GM12864 (cell line): ENCODE results near the gene HELZ2.
"Not testable (repeated sequence)": the region's sequence is repeated elsewhere in the genome, so short reads cannot be mapped to it uniquely, and the experiment has no call there.

ENCODE experiments used
- DNase-seq: peaks from one replicate; pipeline ENCODE4 v3.0.0-alpha.2; 2011; ENCODE audit warnings: low read depth
- H3K4me3 ChIP-seq: 2 replicates; pipeline ENCODE4 v1.5.1; 2011; ENCODE audit warnings: mild to moderate bottlenecking, low read depth, low read length, control low read depth
- CTCF ChIP-seq: IDR thresholded peaks from 2 replicates; pipeline ENCODE4 v1.5.1; 2011; ENCODE audit warnings: low read depth, mild to moderate bottlenecking, moderate library complexity, low read length, control low read depth, inconsistent platforms; ENCODE audit errors: missing control alignments

HELZ2 gene

GRCh38 chr20:63610581-63611435, 36.8 kb upstream of the HELZ2 start:
- no peak for TF ChIP-seq CTCF
- H3K4me3 ChIP-seq, result no peak overlapping the region
- no peak for DNase-seq

GRCh38 chr20:63606686-63607085, 32.6 kb upstream of the HELZ2 start:
- H3K4me3 ChIP-seq, result no peak overlapping the region
- TF ChIP-seq CTCF, result no peak
- DNase-seq, result no peak

- TF ChIP-seq CTCF, result no peak
- DNase-seq, result no peak
- no peak overlapping the region for H3K4me3 ChIP-seq
Measured at GRCh38 chr20:63602321-63602720, 28.3 kb upstream of the HELZ2 start.

- not testable (repeated sequence) for H3K4me3 ChIP-seq, DNase-seq
Measured at GRCh38 chr20:63601679-63602078, 27.6 kb upstream of the HELZ2 start.

GRCh38 chr20:63599396-63600050, 25.5 kb upstream of the HELZ2 start:
- no peak overlapping the region for H3K4me3 ChIP-seq
- DNase-seq, result no peak
- no peak for TF ChIP-seq CTCF

GRCh38 chr20:63598479-63599395, 24.7 kb upstream of the HELZ2 start:
- DNase-seq, result no peak
- no peak overlapping the region for H3K4me3 ChIP-seq
- TF ChIP-seq CTCF, result no peak
